Natural killer cell (primary cell): ENCODE data around the gene CD47. TPM values are rescaled to one million over a fixed set of nuclear protein-coding genes. Genes with fewer than 3 reads are reported as not detected.

ENCODE experiments used
- ATAC-seq, 3 donors: fragments of 150-1000 bp in 2 of 3; fragments of 200-7000 bp in 1 of 3; cut with Tn5 transposase; 1 replicate in 1 of 3; 2 replicates in 2 of 3; pipeline ENCODE4 v1.10.0; 2021; ENCODE audit warnings: mild to moderate bottlenecking in 2 of 3, moderate library complexity in 2 of 3
- DNase-seq, 2 donors: peaks; one replicate each; pipeline versions ENCODE4 v3.0.0 to v3.0.0-alpha.2; 2013 to 2021; ENCODE audit warnings: mixed read lengths in 1 of 2
- H3K27ac ChIP-seq: one replicate; pipeline ENCODE4 v1.5.1; 2013; ENCODE audit warnings: mild to moderate bottlenecking, low read length
- H3K27me3 ChIP-seq: one replicate; pipeline ENCODE4 v1.6.1; 2013; ENCODE audit warnings: low read length; ENCODE audit not compliant: control insufficient read depth, insufficient read depth
- H3K36me3 ChIP-seq: one replicate; pipeline ENCODE4 v1.6.1; 2013; ENCODE audit warnings: low read length; ENCODE audit not compliant: control insufficient read depth, insufficient read depth
- H3K4me1 ChIP-seq: one replicate; pipeline ENCODE4 v1.6.1; 2013; ENCODE audit warnings: low read length; ENCODE audit not compliant: control insufficient read depth, insufficient read depth
- H3K4me3 ChIP-seq: one replicate; pipeline ENCODE4 v1.5.1; 2013; ENCODE audit warnings: low read length
- H3K9me3 ChIP-seq: one replicate; pipeline ENCODE4 v1.6.1; 2013; ENCODE audit warnings: low read length; ENCODE audit not compliant: control insufficient read depth, insufficient read depth
- H3K27ac Mint-ChIP-seq, 2 donors: one replicate each; pipeline ENCODE4 v1.8.0; 2022; ENCODE audit warnings: mild to moderate bottlenecking in 2 of 2, mixed read lengths in 2 of 2, moderate library complexity in 1 of 2
- H3K27me3 Mint-ChIP-seq, 2 donors: one replicate each; pipeline ENCODE4 v1.8.0; 2022; ENCODE audit warnings: low read depth in 2 of 2, mixed read lengths in 2 of 2
- H3K36me3 Mint-ChIP-seq: one replicate; pipeline ENCODE4 v1.8.0; 2022; ENCODE audit warnings: mixed read lengths
- H3K4me1 Mint-ChIP-seq, 2 donors: one replicate each; pipeline ENCODE4 v1.8.0; 2022; ENCODE audit warnings: mixed read lengths in 2 of 2
- H3K4me3 Mint-ChIP-seq: one replicate; pipeline ENCODE4 v1.8.0; 2022; ENCODE audit warnings: mild to moderate bottlenecking, moderate library complexity, mixed read lengths
- H3K9me3 Mint-ChIP-seq, 2 donors: one replicate each; pipeline ENCODE4 v1.8.0; 2022; ENCODE audit warnings: mixed read lengths in 2 of 2
- WGBS: methylation state at CpG from one replicate; pipeline ENCODE4 v1.1.7; 2013; ENCODE audit warnings: missing lambda C conversion rate; ENCODE audit not compliant: insufficient coverage; 5-methylcytosine and 5-hydroxymethylcytosine counted together
- intact Hi-C: fragments of 100-400 bp; cut with micrococcal nuclease; formaldehyde crosslinking; loops from one replicate; pipeline ENCODE4 v1.14.2; 2022
- total RNA-seq, 4 donors: library from RNA; stranded (reverse); fragments of 120-200 nt in 1 of 4; gene quantifications; one replicate each; pipeline versions ENCODE4 v1.2.3 to v1.2.4, GENCODE V29; 2013 to 2022
- TF ChIP-seq, protein P1 (sequence below): fragments of 200-600 bp; IDR thresholded peaks from one replicate; pipeline ENCODE4 v1.8.0; 2022; ENCODE audit warnings: antibody characterized with exemption

Gene CD47
- total RNA-seq, 3 donors from 2014 or later (not counting 1 experiment from before 2014, with no cell fraction given): 226 to 236 (median 233) TPM

DNA sequence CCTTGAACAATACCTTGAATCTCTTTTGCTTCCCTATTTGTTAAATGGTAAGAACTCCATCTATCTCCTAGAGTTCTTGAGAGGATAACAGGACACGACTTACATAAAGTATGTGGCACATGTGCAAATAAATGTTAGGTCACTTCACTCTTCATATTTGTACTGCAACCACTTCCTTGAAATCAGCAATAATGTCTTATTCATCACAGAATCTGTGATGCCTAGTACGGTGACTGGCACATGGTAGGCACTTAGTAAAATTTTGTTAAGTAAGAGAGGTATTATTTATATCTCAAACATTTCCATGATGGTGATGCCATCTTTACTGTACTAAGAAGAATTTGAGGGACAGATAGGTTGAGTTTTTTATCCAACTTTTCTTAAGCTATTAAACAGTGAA is 14.3 kb downstream of the CD47 start:
- H3K36me3 Mint-ChIP-seq: peaks cover 17% of the 10 kb centered on the region
- intact Hi-C loops: loop anchor here (10.0 kb wide), 1 partner anchor 48 kb away; no protein-coding TSS in a partner anchor
- Histone ChIP-seq H3K4me3 (no peak overlapping the region), H3K27me3 (no peaks in the 10 kb centered on the region), H3K4me1 (peaks cover 4% of the 10 kb centered on the region), H3K9me3 (no peaks in the 10 kb centered on the region), H3K36me3 (peaks cover 62% of the 10 kb centered on the region), H3K27ac (no peak overlapping the region)
- TF ChIP-seq, protein P1, sequence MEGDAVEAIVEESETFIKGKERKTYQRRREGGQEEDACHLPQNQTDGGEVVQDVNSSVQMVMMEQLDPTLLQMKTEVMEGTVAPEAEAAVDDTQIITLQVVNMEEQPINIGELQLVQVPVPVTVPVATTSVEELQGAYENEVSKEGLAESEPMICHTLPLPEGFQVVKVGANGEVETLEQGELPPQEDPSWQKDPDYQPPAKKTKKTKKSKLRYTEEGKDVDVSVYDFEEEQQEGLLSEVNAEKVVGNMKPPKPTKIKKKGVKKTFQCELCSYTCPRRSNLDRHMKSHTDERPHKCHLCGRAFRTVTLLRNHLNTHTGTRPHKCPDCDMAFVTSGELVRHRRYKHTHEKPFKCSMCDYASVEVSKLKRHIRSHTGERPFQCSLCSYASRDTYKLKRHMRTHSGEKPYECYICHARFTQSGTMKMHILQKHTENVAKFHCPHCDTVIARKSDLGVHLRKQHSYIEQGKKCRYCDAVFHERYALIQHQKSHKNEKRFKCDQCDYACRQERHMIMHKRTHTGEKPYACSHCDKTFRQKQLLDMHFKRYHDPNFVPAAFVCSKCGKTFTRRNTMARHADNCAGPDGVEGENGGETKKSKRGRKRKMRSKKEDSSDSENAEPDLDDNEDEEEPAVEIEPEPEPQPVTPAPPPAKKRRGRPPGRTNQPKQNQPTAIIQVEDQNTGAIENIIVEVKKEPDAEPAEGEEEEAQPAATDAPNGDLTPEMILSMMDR: no peak
- peak overlapping the region in 1 of 2 donors; percentile 90 for H3K27ac Mint-ChIP-seq
- DNase-seq (no peak), ATAC-seq (no peak)
- 50% methylated on average over 1 of the region's 2 CpGs for WGBS
- no peaks in the 10 kb centered on the region for H3K9me3 Mint-ChIP-seq
- H3K4me1 Mint-ChIP-seq: peaks cover 81 to 82% of the 10 kb centered on the region in 2 donors
- H3K4me3 Mint-ChIP-seq: no peak overlapping the region
- no peaks in the 10 kb centered on the region for H3K27me3 Mint-ChIP-seq

DNA sequence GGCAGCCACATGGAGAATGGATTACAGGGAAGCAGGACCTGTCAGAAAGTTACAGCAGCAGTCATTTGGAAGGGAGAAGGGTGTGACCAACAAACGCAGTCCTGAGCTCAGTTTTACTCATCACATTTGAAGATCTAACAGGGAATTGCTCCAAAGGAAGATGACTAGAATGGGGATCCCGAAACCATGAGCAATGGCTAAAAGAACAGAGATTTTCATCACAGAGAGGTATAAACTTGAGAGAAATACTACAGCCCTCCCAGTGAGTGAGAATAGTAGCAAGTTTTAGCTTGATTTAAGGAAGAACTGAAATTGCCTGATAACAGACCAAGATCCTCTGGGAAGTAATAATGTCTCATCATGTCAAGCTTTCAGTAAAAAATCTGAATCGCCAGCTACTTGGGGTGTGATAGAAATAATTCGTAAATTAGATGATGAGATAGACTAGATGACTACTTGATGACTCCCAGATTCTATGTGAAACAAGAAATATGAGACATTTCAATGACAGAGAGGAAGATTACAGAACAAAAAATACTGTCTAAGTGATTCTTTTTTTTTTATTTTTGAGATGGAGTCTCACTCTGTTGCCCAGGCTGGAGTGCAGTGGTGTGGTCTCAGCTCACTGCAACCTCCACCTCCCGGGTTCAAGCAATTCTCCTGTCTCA is 16.9 kb downstream of the CD47 start:
- WGBS: 92% methylated on average over 4 of the region's 5 CpGs
- H3K36me3 ChIP-seq: peaks cover 66% of the 10 kb centered on the region

DNA sequence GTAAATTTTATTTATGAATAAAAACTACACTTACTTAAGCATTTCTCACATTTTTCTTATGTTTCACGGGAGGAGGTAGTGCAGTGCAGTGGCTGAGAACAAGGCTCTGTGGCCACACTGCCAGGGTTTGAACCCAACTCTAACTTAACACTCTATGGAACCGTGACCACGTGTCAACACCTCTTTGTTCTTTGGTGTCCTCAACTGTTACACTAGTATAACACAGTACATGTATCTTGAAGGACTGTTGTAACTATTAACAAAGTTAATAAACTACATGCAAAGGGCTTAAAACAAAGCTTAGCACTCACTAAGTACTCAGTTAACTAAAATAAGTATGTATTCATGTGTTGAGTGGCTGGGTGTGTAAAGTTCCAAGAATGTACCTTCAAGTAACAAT is 19.5 kb downstream of the CD47 start:
- DNase-seq: peak; percentile 36 to 40
- H3K27ac Mint-ChIP-seq: peak overlapping the region; percentile 76 to 79
- H3K4me3 Mint-ChIP-seq: peak overlapping the region; percentile 65
- Histone ChIP-seq H3K4me3 (no peak overlapping the region), H3K27me3 (no peaks in the 10 kb centered on the region), H3K9me3 (no peaks in the 10 kb centered on the region), H3K27ac (peak overlapping the region; percentile 47), H3K4me1 (peaks cover 10% of the 10 kb centered on the region), H3K36me3 (peaks cover 64% of the 10 kb centered on the region)
- peaks cover 85 to 87% of the 10 kb centered on the region in 2 donors for H3K4me1 Mint-ChIP-seq
- intact Hi-C loops: loop anchor here (10.0 kb wide), 1 partner anchor 53 kb away; no protein-coding TSS in a partner anchor
- peaks cover 16% of the 10 kb centered on the region for H3K36me3 Mint-ChIP-seq
- no peaks in the 10 kb centered on the region for H3K9me3 Mint-ChIP-seq
- 60% methylated on average over 1 of the region's 3 CpGs for WGBS
- no peaks in the 10 kb centered on the region for H3K27me3 Mint-ChIP-seq
- TF ChIP-seq, protein P1: no peak
- peak; percentile 89 to 97 (median 96) for ATAC-seq

More for the DNA sequence above, 16.9 kb downstream of the CD47 start:
- Mint-ChIP-seq H3K27ac (peak overlapping the region; percentile 76 to 79), H3K4me3 (no peak overlapping the region), H3K9me3 (no peaks in the 10 kb centered on the region), H3K36me3 (peaks cover 28% of the 10 kb centered on the region), H3K4me1 (peaks cover 88 to 92% of the 10 kb centered on the region in 2 donors), H3K27me3 (no peaks in the 10 kb centered on the region)
- Histone ChIP-seq H3K9me3 (no peaks in the 10 kb centered on the region), H3K4me3 (no peak overlapping the region), H3K27ac (no peak overlapping the region), H3K4me1 (peaks cover 7% of the 10 kb centered on the region), H3K27me3 (no peaks in the 10 kb centered on the region)
- TF ChIP-seq, protein P1: no peak
- ATAC-seq (no peak), DNase-seq (no peak)
- intact Hi-C loops: loop anchor here (10.0 kb wide), 1 partner anchor 51 kb away; no protein-coding TSS in a partner anchor
